HepG2 (cell line): ENCODE measurements around the gene CAMK2A. TPM values are rescaled to one million over a fixed set of nuclear protein-coding genes. Genes with fewer than 3 reads are reported as not detected.

Experiments used
- ATAC-seq: fragments of 200-7000 bp; cut with Tn5 transposase; 3 replicates; pipeline ENCODE4 v1.9.1; 2020; ENCODE audit warnings: mild to moderate bottlenecking, moderate library complexity
- BruUV-seq: library from RNA; stranded (reverse); fragments of 400-500 nt; replicated peaks from 2 replicates; lab custom pipeline; 2021; lab: Mats Ljungman, UMichigan
- CTCF ChIA-PET: fragments of 300-600 bp; formaldehyde crosslinking; extraction: SDS; loops from one replicate; lab custom pipeline; 2021; ENCODE audit warnings: low total read pairs, inconsistent platforms, low intra/inter-chr PET ratio; lab: Yijun Ruan, JAX
- POLR2A ChIA-PET: fragments of 350-600 bp; sonication (Branson Sonifier 250); formaldehyde crosslinking; loops from one replicate; lab custom pipeline; 2020; ENCODE audit warnings: antibody characterized with exemption, inconsistent platforms; lab: Yijun Ruan, JAX
- DNase-seq: peaks from one replicate; pipeline ENCODE4 v3.0.0-alpha.2; 2015; ENCODE audit warnings: low spot score
- FAIRE-seq: peaks from 3 replicates; lab custom pipeline; 2011; peaks lifted over from hg19 to GRCh38; lab: Jason Lieb, UNC
- H2AFZ ChIP-seq: one replicate; pipeline ENCODE4 v1.6.1; 2011; ENCODE audit warnings: low read length, inconsistent platforms
- H3K27ac ChIP-seq: fragments of 300-600 bp; 3 replicates; pipeline ENCODE4 v1.8.0; 2011; ENCODE audit warnings: mixed run types, mild to moderate bottlenecking, mixed read lengths, low read length, inconsistent platforms; ENCODE audit not compliant: insufficient read depth; ENCODE audit errors: extremely low read length
- H3K27me3 ChIP-seq, 2 experiments: fragments of 200-600 bp in 1 of 2; 2 replicates in 1 of 2; 3 replicates in 1 of 2; pipeline versions ENCODE4 v1.6.0 to v1.8.0; 2011; ENCODE audit warnings: low read length in 2 of 2, mild to moderate bottlenecking in 2 of 2, moderate library complexity in 2 of 2, inconsistent platforms in 1 of 2; ENCODE audit not compliant: insufficient read depth in 2 of 2, control insufficient read depth in 1 of 2
- H3K36me3 ChIP-seq, 2 experiments: fragments of 200-600 bp in 1 of 2; replicated peaks in 1 of 2; 2 replicates in 1 of 2; 3 replicates in 1 of 2; pipeline versions ENCODE4 v1.5.1 to v1.8.0; 2011; ENCODE audit warnings: low read length in 2 of 2, inconsistent platforms in 1 of 2; ENCODE audit not compliant: insufficient read depth in 2 of 2, control insufficient read depth in 1 of 2
- H3K4me1 ChIP-seq: 2 replicates; pipeline ENCODE4 v1.5.1; 2012; ENCODE audit warnings: low read length, inconsistent platforms; ENCODE audit not compliant: insufficient read depth
- H3K4me2 ChIP-seq: 2 replicates; pipeline ENCODE4 v1.6.0; 2011; ENCODE audit warnings: low read depth, low read length, inconsistent platforms
- H3K4me3 ChIP-seq, 3 experiments: fragments of 200-600 bp in 1 of 3; sonication (generic), shearing (Covaris generic) in 1 of 3; replicated peaks in 1 of 3; 2 replicates each; pipeline ENCODE4 v1.5.1; 2011 to 2016; ENCODE audit warnings: low read length in 3 of 3, inconsistent platforms in 2 of 3, low read depth in 2 of 3, mild to moderate bottlenecking in 2 of 3, control low read depth in 1 of 3, mixed read lengths in 1 of 3; ENCODE audit not compliant: insufficient read depth in 1 of 3
- H3K79me2 ChIP-seq: one replicate; pipeline ENCODE4 v1.6.1; 2011; ENCODE audit warnings: low read length, inconsistent platforms; ENCODE audit not compliant: insufficient read depth
- H3K9ac ChIP-seq: 2 replicates; pipeline ENCODE4 v1.6.0; 2011; ENCODE audit warnings: mild to moderate bottlenecking, low read depth, low read length, inconsistent platforms; ENCODE audit not compliant: insufficient read depth
- H3K9me3 ChIP-seq: 2 replicates; pipeline ENCODE4 v1.5.1; 2012; ENCODE audit warnings: mild to moderate bottlenecking, low read length
- H4K20me1 ChIP-seq: 2 replicates; pipeline ENCODE4 v1.6.0; 2011; ENCODE audit warnings: inconsistent platforms, mild to moderate bottlenecking, low read length, moderate library complexity; ENCODE audit not compliant: insufficient read depth
- FOSL2 ChIP-seq: sonication (generic); formaldehyde crosslinking; IDR thresholded peaks from 2 replicates; pipeline ENCODE4 v1.4.0; 2020; ENCODE audit warnings: missing genetic modification reagents
- MYC ChIP-seq: sonication (generic); formaldehyde crosslinking; IDR thresholded peaks from 2 replicates; pipeline ENCODE4 v1.9.0; 2021; ENCODE audit warnings: missing genetic modification reagents, borderline replicate concordance
- RERE ChIP-seq: IDR thresholded peaks from 2 replicates; pipeline ENCODE4 v1.6.1; 2016; ENCODE audit warnings: low read depth, missing genetic modification reagents, missing compliant biosample characterization
- ZNF17 ChIP-seq: sonication (generic); formaldehyde crosslinking; IDR thresholded peaks from 2 replicates; pipeline ENCODE4 v1.5.0; 2020; ENCODE audit warnings: mild to moderate bottlenecking, missing genetic modification reagents
- ZNF687 ChIP-seq: sonication (generic); formaldehyde crosslinking; IDR thresholded peaks from 2 replicates; pipeline ENCODE4 v1.5.1; 2020; ENCODE audit warnings: mild to moderate bottlenecking, missing genetic modification reagents, moderate library complexity
- WGBS: methylation state at CpG from one replicate; pipeline ENCODE4 v1.1.6; 2017; ENCODE audit warnings: low lambda C conversion rate; 5-methylcytosine and 5-hydroxymethylcytosine counted together
- in situ Hi-C: cut with HindIII; loops from 2 replicates; pipeline ENCODE4 v1.10.0; 2017; ENCODE audit warnings: low pct_unique_long_range_greater_than_20kb; ENCODE audit not compliant: extremely low pct_ligation_motif_present
- intact Hi-C: fragments of 100-400 bp; cut with micrococcal nuclease; formaldehyde crosslinking; loops from one replicate; pipeline ENCODE4 v1.10.0; 2022; ENCODE audit not compliant: unreplicated experiment
- polyA plus RNA-seq, 8 experiments: library from polyadenylated mRNA; depleted of rRNA in 3 of 8; stranded (reverse) in 7 of 8; unstranded in 1 of 8; fragments of >200 nt; fragmentation: Illumina TruSeq in 4 of 8; extraction: Trizol in 4 of 8; gene quantifications; 2 replicates each; pipeline versions ENCODE4 v1.2.1 to v1.2.3, GENCODE V29; 2011 to 2016; ENCODE audit warnings: low read depth in 4 of 8, missing spikeins in 1 of 8, mixed read lengths in 1 of 8; ENCODE audit not compliant: insufficient read depth in 1 of 8
- total RNA-seq, 5 experiments: library from RNA; depleted of rRNA; stranded (reverse); fragments of >200 nt; fragmentation: Illumina TruSeq; extraction: Trizol; gene quantifications; 2 replicates each; pipeline ENCODE4 v1.2.3, GENCODE V29; 2016; ENCODE audit warnings: low read depth in 1 of 5
- TF ChIP-seq, protein P1 (sequence below): sonication (generic); formaldehyde crosslinking; IDR thresholded peaks from 2 replicates; pipeline ENCODE4 v1.4.0; 2020; ENCODE audit warnings: mild to moderate bottlenecking, missing genetic modification reagents

Gene CAMK2A
- total and polyA plus RNA-seq, 2 of the 13 experiments (the other 11 are each of a cell fraction or from before 2014, with no cell fraction given): 0.11 TPM; not detected in 1

DNA sequence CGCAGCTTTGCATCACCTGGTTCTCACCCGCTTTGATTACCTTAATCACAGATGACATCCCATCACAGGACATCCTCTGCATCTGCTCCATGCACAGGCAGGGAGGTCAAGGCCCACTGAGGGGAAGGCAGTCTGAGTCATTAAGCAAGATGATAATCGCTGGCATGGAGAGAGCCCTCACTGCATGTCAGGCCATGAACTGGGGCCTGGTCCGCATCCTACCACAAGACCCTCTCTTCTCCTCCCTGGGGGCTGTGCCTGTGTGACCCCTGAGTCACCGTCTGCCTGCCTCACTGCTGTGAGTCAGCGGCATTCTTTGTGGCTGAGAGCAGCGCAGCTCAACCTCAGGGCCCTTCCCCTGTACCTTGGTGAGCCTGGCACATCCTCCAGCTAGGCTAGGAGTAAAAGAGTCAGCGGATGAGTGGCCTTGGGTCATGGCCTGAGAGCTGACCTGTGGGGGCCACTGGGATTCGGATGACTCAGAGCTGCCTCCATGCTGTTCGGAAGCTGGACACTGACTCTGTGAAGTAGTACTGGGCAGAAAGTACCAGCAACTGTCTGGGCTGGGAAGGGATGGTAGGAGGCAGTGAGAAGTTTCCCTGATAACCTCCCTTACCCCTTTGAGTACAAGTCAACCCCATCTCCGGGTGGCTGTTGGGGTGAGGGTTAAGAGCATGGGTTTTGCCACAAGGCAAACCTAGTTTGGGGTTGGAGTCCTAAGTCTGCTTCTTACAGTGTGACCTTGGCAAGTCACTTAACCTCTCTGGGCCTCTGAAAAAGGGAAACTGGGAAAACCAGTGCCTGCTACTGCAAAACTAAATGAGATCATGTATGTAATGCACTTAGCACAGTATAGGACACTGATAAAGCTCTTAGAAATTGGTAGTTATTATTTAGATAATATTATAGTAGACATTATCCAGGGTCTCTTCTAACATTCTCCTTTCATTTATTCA lies 27.8 kb upstream of the CAMK2A start:
- Histone ChIP-seq H3K4me1 (peaks cover 54% of the 10 kb centered on the region), H3K79me2 (no peaks in the 10 kb centered on the region), H3K27me3 (no peaks in the 10 kb centered on the region), H3K36me3 (no peaks in the 10 kb centered on the region), H3K27ac (peak overlapping the region; percentile 20), H3K9ac (peak overlapping the region; percentile 0; the same call in 1 of the 2 replicates), H3K4me2 (peak overlapping the region; percentile 61), H3K9me3 (no peaks in the 10 kb centered on the region), H4K20me1 (no peaks in the 10 kb centered on the region), H2AFZ (no peak overlapping the region), H3K4me3 (no peak overlapping the region; a peak in 2 of 6 replicates)
- intact Hi-C loops (loop anchor here (1.0 to 2.0 kb wide), 2 partner anchors 10 to 15 kb away; partner anchors contain the start of gene ARSI), in situ Hi-C loops (no loop called here)
- DNase-seq: peak; percentile 86
- peak; percentile 28 for FAIRE-seq
- POLR2A ChIA-PET: interaction anchor here (0.8 to 1.6 kb wide), 4 partner anchors 9 to 34 kb away, joined by 4 to 10 read pairs (median 6); partner anchors contain the start of gene ARSI
- CTCF ChIA-PET: interaction anchor here (1.0 kb wide), 1 partner anchor 15 kb away, joined by 3 read pairs; the partner anchor contains the start of gene ARSI
- WGBS: 0% methylated on average over 8 of the region's 11 CpGs
- BruUV-seq: TSS peak; percentile 85
- ATAC-seq: peak; percentile 95
- TF ChIP-seq RERE (CRISPR knock-in tag) (no peak), ZNF17 (CRISPR knock-in tag) (no peak), FOSL2 (CRISPR knock-in tag) (peak; percentile 97), MYC (CRISPR knock-in tag) (peak; percentile 31; the same call in 1 of the 2 replicates), ZNF687 (CRISPR knock-in tag) (peak; percentile 75)
- TF ChIP-seq, protein P1, sequence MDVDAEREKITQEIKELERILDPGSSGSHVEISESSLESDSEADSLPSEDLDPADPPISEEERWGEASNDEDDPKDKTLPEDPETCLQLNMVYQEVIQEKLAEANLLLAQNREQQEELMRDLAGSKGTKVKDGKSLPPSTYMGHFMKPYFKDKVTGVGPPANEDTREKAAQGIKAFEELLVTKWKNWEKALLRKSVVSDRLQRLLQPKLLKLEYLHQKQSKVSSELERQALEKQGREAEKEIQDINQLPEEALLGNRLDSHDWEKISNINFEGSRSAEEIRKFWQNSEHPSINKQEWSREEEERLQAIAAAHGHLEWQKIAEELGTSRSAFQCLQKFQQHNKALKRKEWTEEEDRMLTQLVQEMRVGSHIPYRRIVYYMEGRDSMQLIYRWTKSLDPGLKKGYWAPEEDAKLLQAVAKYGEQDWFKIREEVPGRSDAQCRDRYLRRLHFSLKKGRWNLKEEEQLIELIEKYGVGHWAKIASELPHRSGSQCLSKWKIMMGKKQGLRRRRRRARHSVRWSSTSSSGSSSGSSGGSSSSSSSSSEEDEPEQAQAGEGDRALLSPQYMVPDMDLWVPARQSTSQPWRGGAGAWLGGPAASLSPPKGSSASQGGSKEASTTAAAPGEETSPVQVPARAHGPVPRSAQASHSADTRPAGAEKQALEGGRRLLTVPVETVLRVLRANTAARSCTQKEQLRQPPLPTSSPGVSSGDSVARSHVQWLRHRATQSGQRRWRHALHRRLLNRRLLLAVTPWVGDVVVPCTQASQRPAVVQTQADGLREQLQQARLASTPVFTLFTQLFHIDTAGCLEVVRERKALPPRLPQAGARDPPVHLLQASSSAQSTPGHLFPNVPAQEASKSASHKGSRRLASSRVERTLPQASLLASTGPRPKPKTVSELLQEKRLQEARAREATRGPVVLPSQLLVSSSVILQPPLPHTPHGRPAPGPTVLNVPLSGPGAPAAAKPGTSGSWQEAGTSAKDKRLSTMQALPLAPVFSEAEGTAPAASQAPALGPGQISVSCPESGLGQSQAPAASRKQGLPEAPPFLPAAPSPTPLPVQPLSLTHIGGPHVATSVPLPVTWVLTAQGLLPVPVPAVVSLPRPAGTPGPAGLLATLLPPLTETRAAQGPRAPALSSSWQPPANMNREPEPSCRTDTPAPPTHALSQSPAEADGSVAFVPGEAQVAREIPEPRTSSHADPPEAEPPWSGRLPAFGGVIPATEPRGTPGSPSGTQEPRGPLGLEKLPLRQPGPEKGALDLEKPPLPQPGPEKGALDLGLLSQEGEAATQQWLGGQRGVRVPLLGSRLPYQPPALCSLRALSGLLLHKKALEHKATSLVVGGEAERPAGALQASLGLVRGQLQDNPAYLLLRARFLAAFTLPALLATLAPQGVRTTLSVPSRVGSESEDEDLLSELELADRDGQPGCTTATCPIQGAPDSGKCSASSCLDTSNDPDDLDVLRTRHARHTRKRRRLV (CRISPR knock-in tag): no peak
